ENCODE data around the gene SMAD5. TPM values are rescaled to one million over a fixed set of nuclear protein-coding genes. Genes with fewer than 3 reads are reported as not detected.
A peak's percentile ranks its signal among the peaks of the same experiment; 100 is the strongest.

Gene SMAD5
- total RNA-seq, 6 experiments from 2014 or later = 19.2 to 49.2 (median 30.6) TPM

- DNase-seq (peak in 1 of 3 donors; percentile 24), ATAC-seq (no peak)
- Histone ChIP-seq H3K27me3 (no peaks in the 10 kb centered on the region), H3K4me1 (no peaks in the 10 kb centered on the region), H3K4me3 (no peak overlapping the region), H3K27ac (no peak overlapping the region), H3K36me3 (no peaks in the 10 kb centered on the region), H3K9me3 (no peaks in the 10 kb centered on the region)
- 82% methylated on average over 2 of the region's 7 CpGs for WGBS (ENCODE audit: insufficient coverage, low coverage, low lambda C conversion rate, missing lambda C conversion rate)
- intact Hi-C loops (cut with DNase I) = no loop called here
- TF ChIP-seq POLR2A (IDR thresholded peaks at IDR 0.05) (no peak), CTCF (IDR thresholded peaks at IDR 0.05) (no peak)
Measured at GRCh38 chr5:136199408-136199807, 66.8 kb downstream of the SMAD5 start.

- DNase-seq (no peak), ATAC-seq (no peak)
- no peaks in the 10 kb centered on the region for H3K9me3 ChIP-seq
- H3K27me3 ChIP-seq = no peaks in the 10 kb centered on the region
- intact Hi-C loops (cut with DNase I) = no loop called here
- 55% methylated on average over 4 of the region's 4 CpGs for WGBS (ENCODE audit: insufficient coverage, low coverage, low lambda C conversion rate, missing lambda C conversion rate)
- H3K4me3 ChIP-seq = no peak overlapping the region
- H3K36me3 ChIP-seq = no peaks in the 10 kb centered on the region
- H3K27ac ChIP-seq = no peak overlapping the region
- no peak for TF ChIP-seq CTCF (IDR thresholded peaks at IDR 0.05)
- TF ChIP-seq POLR2A (IDR thresholded peaks at IDR 0.05) = no peak
- no peaks in the 10 kb centered on the region for H3K4me1 ChIP-seq
Measured at GRCh38 chr5:136200130-136200529, 67.5 kb downstream of the SMAD5 start.

GRCh38 chr5:136200761-136201160 lies 68.1 kb downstream of the SMAD5 start:
- intact Hi-C loops (cut with DNase I) = no loop called here
- Histone ChIP-seq H3K36me3 (no peaks in the 10 kb centered on the region), H3K4me1 (no peaks in the 10 kb centered on the region), H3K27ac (no peak overlapping the region), H3K27me3 (no peaks in the 10 kb centered on the region), H3K4me3 (no peak overlapping the region), H3K9me3 (no peaks in the 10 kb centered on the region)
- DNase-seq (no peak), ATAC-seq (no peak)
- 58% methylated on average over 2 of the region's 3 CpGs for WGBS (ENCODE audit: insufficient coverage, low coverage, low lambda C conversion rate, missing lambda C conversion rate)
- no peak for TF ChIP-seq POLR2A (IDR thresholded peaks at IDR 0.05)
- no peak for TF ChIP-seq CTCF (IDR thresholded peaks at IDR 0.05)

GRCh38 chr5:136201870-136202269 lies 69.2 kb downstream of the SMAD5 start:
- DNase-seq = peak in 1 of 3 donors; percentile 23
- H3K9me3 ChIP-seq = no peaks in the 10 kb centered on the region
- intact Hi-C loops (cut with DNase I) = no loop called here
- no peaks in the 10 kb centered on the region for H3K36me3 ChIP-seq
- TF ChIP-seq CTCF (IDR thresholded peaks at IDR 0.05) (no peak), POLR2A (IDR thresholded peaks at IDR 0.05) (no peak)
- no peak overlapping the region for H3K27ac ChIP-seq
- ATAC-seq = no peak
- no peak overlapping the region for H3K4me3 ChIP-seq
- H3K27me3 ChIP-seq = no peaks in the 10 kb centered on the region
- 63% methylated on average over 4 of the region's 4 CpGs for WGBS (ENCODE audit: insufficient coverage, low coverage, low lambda C conversion rate, missing lambda C conversion rate)
- H3K4me1 ChIP-seq = no peaks in the 10 kb centered on the region
